HepG2 (cell line): ENCODE results near the gene CCNJL. TPM values are rescaled to one million over a fixed set of nuclear protein-coding genes. Genes with fewer than 3 reads are reported as not detected.
A peak's percentile ranks its signal among the peaks of the same experiment; 100 is the strongest.

Experiments used
- HNRNPLL ChIP-seq: fragments of 200-400 bp; formaldehyde crosslinking; IDR thresholded peaks from 2 replicates; pipeline ENCODE4 v1.6.1; 2017; ENCODE audit warnings: mild to moderate bottlenecking, low read depth, low read length; ENCODE audit not compliant: poor library complexity, severe bottlenecking
- RARA ChIP-seq: IDR thresholded peaks from 2 replicates; pipeline ENCODE4 v1.6.1; 2016; ENCODE audit warnings: missing genetic modification reagents, missing compliant biosample characterization
- REPIN1 ChIP-seq: sonication (generic); formaldehyde crosslinking; IDR thresholded peaks from 2 replicates; pipeline ENCODE4 v1.8.0; 2022; ENCODE audit warnings: missing genetic modification reagents, low read depth, mild to moderate bottlenecking, borderline replicate concordance
- SETDB1 ChIP-seq: sonication (generic); formaldehyde crosslinking; IDR thresholded peaks from 2 replicates; pipeline ENCODE4 v1.5.1; 2020; ENCODE audit warnings: missing genetic modification reagents, mild to moderate bottlenecking, borderline replicate concordance
- ZFP36L1 ChIP-seq: sonication (generic); formaldehyde crosslinking; IDR thresholded peaks from 2 replicates; pipeline ENCODE4 v1.8.0; 2022; ENCODE audit warnings: mild to moderate bottlenecking, missing genetic modification reagents, moderate library complexity
- ZNF530 ChIP-seq: sonication (generic); formaldehyde crosslinking; IDR thresholded peaks from 2 replicates; pipeline ENCODE4 v1.5.0; 2020; ENCODE audit warnings: low read depth, mild to moderate bottlenecking, missing genetic modification reagents
- ZNF672 ChIP-seq: sonication (generic); formaldehyde crosslinking; IDR thresholded peaks from 2 replicates; pipeline ENCODE4 v1.8.1; 2022; ENCODE audit warnings: missing genetic modification reagents
- ZNF687 ChIP-seq: sonication (generic); formaldehyde crosslinking; IDR thresholded peaks from 2 replicates; pipeline ENCODE4 v1.5.1; 2020; ENCODE audit warnings: mild to moderate bottlenecking, missing genetic modification reagents, moderate library complexity
- polyA plus RNA-seq, 8 experiments: library from polyadenylated mRNA; depleted of rRNA in 3 of 8; stranded (reverse) in 7 of 8; unstranded in 1 of 8; fragments of >200 nt; fragmentation: Illumina TruSeq in 4 of 8; extraction: Trizol in 4 of 8; gene quantifications; 2 replicates each; pipeline versions ENCODE4 v1.2.1 to v1.2.3, GENCODE V29; 2011 to 2016; ENCODE audit warnings: low read depth in 4 of 8, missing spikeins in 1 of 8, mixed read lengths in 1 of 8; ENCODE audit not compliant: insufficient read depth in 1 of 8
- total RNA-seq, 5 experiments: library from RNA; depleted of rRNA; stranded (reverse); fragments of >200 nt; fragmentation: Illumina TruSeq; extraction: Trizol; gene quantifications; 2 replicates each; pipeline ENCODE4 v1.2.3, GENCODE V29; 2016; ENCODE audit warnings: low read depth in 1 of 5
- TF ChIP-seq, protein P1 (sequence below), 2 experiments: fragments of 450-650 bp in 1 of 2; sonication (generic) in 1 of 2; formaldehyde crosslinking in 1 of 2; IDR thresholded peaks; 2 replicates each; pipeline versions ENCODE4 v1.6.1 to v1.8.0; 2016 to 2022; ENCODE audit warnings: antibody characterized with exemption in 1 of 2, mild to moderate bottlenecking in 1 of 2, missing genetic modification reagents in 1 of 2
- TF ChIP-seq, protein P2 (sequence below): sonication (generic); formaldehyde crosslinking; conservative IDR thresholded peaks from 2 replicates; pipeline ENCODE4 v1.8.0; 2022; ENCODE audit warnings: low read depth, missing genetic modification reagents
- TF ChIP-seq, protein P3 (sequence below): IDR thresholded peaks from 2 replicates; pipeline ENCODE4 v1.6.1; 2016; ENCODE audit warnings: low read depth

The CCNJL gene
- total and polyA plus RNA-seq, 2 of the 13 experiments (the other 11 are each of a cell fraction or from before 2014, with no cell fraction given) = 1.6 to 4.4 TPM

DNA sequence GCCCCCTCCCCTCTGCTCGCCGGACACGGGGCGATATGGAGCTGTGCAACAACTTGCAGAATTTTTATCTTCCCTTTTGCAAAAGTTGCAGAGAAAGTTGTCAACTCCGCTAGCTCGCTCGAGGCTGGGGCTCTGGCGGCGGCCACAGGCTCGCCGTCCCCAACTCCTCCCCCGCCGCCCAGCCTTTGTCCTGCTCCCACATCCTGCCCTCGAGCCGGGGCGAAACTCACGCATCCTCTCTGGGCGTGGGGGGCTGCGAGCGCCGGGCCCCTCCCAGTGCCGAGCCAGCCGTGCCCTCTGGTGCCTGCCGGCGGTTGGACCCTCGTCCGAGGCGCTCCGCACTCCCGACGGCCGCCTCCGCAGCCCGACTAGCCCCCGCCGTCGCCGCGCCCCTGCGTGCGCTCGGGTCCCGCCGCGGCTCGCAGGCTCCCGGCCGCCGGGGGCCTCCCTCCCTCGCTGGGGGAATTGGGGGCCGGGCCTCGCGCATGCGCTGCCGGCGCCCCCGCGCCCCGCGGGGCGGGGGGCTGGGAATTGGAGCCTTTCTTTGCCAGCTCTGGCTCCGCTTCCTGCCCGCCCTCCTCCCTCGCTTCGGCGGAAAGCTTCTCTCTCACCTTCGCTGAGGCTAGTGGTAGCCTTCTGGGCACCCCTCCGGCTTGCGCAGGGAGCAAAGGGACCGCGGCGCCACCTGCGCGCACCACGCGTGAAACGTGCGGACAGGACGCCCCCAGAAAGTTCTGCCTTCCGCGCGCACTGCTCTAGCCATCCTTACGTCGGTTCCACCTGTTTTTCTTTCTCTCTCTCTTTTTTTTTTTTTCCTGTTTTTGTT lies at the start of gene CCNJL (continued):
- TF ChIP-seq, protein P1, sequence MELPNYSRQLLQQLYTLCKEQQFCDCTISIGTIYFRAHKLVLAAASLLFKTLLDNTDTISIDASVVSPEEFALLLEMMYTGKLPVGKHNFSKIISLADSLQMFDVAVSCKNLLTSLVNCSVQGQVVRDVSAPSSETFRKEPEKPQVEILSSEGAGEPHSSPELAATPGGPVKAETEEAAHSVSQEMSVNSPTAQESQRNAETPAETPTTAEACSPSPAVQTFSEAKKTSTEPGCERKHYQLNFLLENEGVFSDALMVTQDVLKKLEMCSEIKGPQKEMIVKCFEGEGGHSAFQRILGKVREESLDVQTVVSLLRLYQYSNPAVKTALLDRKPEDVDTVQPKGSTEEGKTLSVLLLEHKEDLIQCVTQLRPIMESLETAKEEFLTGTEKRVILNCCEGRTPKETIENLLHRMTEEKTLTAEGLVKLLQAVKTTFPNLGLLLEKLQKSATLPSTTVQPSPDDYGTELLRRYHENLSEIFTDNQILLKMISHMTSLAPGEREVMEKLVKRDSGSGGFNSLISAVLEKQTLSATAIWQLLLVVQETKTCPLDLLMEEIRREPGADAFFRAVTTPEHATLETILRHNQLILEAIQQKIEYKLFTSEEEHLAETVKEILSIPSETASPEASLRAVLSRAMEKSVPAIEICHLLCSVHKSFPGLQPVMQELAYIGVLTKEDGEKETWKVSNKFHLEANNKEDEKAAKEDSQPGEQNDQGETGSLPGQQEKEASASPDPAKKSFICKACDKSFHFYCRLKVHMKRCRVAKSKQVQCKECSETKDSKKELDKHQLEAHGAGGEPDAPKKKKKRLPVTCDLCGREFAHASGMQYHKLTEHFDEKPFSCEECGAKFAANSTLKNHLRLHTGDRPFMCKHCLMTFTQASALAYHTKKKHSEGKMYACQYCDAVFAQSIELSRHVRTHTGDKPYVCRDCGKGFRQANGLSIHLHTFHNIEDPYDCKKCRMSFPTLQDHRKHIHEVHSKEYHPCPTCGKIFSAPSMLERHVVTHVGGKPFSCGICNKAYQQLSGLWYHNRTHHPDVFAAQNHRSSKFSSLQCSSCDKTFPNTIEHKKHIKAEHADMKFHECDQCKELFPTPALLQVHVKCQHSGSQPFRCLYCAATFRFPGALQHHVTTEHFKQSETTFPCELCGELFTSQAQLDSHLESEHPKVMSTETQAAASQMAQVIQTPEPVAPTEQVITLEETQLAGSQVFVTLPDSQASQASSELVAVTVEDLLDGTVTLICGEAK (IDR thresholded peaks at IDR 0.05) = no peak
- TF ChIP-seq, protein P1 (CRISPR knock-in tag; IDR thresholded peaks at IDR 0.05) = no peak
- TF ChIP-seq, protein P2, sequence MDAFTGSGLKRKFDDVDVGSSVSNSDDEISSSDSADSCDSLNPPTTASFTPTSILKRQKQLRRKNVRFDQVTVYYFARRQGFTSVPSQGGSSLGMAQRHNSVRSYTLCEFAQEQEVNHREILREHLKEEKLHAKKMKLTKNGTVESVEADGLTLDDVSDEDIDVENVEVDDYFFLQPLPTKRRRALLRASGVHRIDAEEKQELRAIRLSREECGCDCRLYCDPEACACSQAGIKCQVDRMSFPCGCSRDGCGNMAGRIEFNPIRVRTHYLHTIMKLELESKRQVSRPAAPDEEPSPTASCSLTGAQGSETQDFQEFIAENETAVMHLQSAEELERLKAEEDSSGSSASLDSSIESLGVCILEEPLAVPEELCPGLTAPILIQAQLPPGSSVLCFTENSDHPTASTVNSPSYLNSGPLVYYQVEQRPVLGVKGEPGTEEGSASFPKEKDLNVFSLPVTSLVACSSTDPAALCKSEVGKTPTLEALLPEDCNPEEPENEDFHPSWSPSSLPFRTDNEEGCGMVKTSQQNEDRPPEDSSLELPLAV (CRISPR knock-in tag) = no peak
- TF ChIP-seq HNRNPLL = peak; percentile 97
- no peak for TF ChIP-seq ZFP36L1 (CRISPR knock-in tag)
- TF ChIP-seq ZNF672 (CRISPR knock-in tag) = no peak
- TF ChIP-seq, protein P3, sequence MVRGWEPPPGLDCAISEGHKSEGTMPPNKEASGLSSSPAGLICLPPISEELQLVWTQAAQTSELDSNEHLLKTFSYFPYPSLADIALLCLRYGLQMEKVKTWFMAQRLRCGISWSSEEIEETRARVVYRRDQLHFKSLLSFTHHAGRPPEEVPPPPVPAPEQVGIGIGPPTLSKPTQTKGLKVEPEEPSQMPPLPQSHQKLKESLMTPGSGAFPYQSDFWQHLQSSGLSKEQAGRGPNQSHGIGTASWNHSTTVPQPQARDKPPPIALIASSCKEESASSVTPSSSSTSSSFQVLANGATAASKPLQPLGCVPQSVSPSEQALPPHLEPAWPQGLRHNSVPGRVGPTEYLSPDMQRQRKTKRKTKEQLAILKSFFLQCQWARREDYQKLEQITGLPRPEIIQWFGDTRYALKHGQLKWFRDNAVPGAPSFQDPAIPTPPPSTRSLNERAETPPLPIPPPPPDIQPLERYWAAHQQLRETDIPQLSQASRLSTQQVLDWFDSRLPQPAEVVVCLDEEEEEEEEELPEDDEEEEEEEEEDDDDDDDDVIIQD (CRISPR knock-in tag) = no peak
- no peak for TF ChIP-seq RARA
- no peak for TF ChIP-seq ZNF530
- TF ChIP-seq ZNF687 (CRISPR knock-in tag) = peak; percentile 74
- TF ChIP-seq REPIN1 = no peak
- no peak for TF ChIP-seq SETDB1
